ENCODE results near the gene SLC22A2. TPM values are rescaled to one million over a fixed set of nuclear protein-coding genes. Genes with fewer than 3 reads are reported as not detected.
A peak's percentile ranks its signal among the peaks of the same experiment; 100 is the strongest.

The SLC22A2 gene
- total RNA-seq, 1 experiment from 2014 or later, result not detected

DNA sequence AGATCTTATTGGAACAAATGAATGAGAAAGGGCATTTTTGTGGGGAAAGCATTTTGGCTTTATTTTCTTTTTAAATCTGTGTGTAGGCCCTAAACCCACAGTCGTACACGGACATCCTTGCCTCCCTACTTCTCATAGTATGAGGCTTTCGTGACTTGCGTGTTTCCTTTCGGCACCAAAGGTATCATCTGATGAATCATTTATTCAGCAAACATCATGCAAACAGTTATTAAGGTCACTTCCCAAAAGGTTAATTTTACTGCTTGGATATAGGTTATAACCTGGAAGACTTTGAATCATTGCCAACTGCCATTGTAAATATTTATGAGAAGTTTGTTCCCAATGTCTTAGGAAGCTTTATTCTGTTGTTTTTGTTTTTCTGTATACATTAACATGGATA is 15.1 kb upstream of the SLC22A2 start:
- no peak for DNase-seq (ENCODE audit: low spot score)

DNA sequence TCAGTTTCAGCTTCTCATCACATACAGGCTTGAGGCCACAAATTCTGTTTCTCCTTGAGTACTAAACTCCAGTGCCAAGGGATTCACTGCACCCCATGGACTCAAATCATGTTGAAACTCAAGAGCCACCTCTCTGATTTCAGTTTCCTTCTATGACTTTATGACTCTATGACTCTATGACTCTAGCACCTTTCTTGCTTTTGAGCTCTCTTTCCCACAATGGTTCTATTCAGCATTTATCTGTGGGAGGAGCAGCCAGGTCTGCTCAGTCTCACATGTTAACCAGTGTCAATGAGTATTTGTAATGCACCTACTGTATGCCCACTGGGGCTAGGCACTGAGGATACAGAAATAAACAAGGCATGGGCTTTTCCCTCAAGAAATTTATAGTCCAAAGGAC is 14.6 kb upstream of the SLC22A2 start:
- DNase-seq (ENCODE audit: low spot score), result no peak

DNA sequence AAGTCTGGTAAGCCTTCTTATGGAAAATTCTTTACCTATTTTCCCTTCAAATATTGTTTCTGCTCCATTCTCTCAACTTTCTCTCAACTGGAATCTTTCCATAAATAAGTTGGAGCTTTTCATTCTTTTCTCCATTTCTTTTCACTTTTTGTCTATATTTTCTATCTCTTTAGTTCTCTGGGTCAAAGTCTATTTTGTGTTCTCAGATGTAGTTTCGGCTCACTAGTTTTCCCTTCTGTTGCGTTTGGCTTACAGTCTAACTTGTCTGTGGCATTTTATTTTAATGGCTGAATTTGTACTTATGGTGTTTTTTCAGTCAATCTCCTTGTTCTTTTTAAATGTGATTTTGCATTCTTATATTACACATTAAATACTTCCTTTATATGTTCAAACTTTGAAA is 14.1 kb upstream of the SLC22A2 start:
- DNase-seq (ENCODE audit: low spot score), result no peak

DNA sequence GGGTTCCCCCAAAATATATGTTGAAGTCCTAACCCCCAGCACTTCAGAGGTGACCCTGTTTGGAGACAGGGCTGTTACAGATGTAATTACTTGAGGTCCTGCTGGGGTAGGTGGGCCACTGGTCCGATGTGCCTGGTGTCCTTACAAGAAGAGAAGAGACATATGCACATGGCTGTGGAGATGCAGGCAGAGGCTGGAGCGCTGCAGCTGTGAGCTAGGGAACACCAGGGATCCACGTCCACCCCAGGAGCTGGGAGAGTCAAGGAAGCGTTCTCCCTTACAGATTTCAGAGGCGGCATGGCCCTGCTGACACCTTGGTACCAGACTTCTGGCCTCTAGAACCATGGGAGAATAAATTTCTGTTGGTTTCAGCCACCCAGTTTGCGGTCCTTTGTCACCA is 11.7 kb upstream of the SLC22A2 start:
- DNase-seq (ENCODE audit: low spot score), result no peak

DNA sequence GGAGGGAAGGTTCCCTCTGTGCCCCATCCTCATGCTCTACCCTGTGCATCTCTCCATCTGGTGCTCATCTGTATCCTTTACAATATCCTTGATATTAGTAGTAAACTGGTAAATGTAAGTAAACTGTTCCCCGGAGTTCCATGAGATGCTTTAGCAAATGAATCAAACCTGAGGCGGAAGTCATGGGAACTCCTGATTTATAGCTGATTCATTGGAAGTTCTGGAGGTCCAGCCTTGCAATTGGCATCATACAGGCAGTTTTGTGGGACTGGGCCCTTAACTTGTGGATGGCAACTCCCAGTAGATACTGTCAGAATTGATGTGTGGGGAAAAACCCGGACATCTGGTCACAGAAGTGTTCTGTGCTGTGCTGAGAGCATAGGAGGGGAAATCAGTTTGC is 11.2 kb upstream of the SLC22A2 start:
- no peak for DNase-seq (ENCODE audit: low spot score)

DNA sequence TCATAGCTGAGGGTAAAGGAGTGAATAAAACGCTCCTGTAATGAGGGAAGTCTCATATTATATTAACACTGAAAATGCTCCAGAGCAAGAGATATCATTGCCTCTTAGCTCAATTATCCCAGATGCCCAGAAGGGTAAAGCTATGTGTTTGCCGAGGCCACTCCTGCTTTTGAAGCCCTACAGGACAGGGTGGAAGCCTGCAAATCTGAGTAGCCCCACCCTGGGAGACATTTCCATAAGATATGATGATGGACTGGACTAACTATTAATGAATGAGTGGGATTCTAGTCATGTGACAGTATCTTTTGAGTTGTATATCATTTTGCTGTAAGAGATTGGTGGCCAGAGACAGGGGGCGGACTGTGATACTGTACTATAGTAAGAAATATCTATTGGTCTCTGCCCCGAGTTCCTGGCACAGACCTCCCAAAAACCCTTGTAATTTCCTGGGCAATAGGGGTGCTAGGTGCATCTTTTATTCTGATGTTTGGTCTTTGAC is 10.5 kb upstream of the SLC22A2 start:
- no peak for DNase-seq (ENCODE audit: low spot score)

DNA sequence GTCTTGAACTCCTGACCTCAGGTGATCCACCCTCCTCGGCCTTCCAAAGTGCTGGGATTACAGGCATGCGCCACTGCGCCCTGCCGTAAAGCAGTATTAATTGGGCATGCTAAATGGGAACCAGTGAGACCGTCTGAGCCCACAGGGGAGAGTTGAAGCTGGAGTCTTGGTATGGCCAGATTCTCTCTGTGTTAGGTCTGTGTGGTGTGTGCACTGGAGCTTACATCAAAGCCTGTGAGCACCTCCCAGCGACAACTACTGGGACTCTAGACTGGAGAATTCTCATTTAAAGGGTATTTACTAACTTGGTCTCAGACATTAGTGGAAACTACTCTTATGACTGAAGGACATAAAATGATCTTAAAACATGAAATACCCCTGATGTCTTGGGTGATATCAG is 8.5 kb upstream of the SLC22A2 start:
- DNase-seq (ENCODE audit: low spot score), result no peak

DNA sequence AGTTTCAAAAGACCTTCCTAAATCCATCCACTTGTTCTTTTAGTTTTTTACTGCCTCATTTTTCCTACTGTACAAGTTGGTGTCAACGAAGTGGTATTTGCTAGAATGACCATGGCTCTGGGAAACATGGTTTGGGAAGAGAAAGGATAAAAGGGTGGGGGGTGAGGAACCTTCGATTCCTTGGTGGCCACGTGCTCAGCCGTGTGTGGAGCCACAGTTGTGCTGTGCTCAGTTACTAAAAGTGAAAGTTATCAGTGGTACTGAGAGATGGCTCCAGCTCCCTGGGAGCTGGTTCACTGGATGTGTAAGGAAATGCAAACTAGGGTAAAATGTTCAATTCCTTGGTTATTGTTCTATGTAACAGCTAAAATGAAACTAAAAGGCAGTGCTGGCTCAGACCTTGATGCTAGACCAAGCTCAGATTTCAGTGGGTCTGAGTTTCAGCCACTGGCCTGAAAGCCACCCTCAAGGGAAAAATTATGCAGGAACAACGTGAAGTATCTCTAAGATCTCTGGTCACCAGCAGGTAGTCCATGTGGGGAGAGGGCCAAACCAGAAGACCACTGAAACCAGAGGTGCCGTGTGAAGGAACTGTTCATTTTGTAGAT is 7.4 kb upstream of the SLC22A2 start:
- DNase-seq (ENCODE audit: low spot score), result no peak

DNA sequence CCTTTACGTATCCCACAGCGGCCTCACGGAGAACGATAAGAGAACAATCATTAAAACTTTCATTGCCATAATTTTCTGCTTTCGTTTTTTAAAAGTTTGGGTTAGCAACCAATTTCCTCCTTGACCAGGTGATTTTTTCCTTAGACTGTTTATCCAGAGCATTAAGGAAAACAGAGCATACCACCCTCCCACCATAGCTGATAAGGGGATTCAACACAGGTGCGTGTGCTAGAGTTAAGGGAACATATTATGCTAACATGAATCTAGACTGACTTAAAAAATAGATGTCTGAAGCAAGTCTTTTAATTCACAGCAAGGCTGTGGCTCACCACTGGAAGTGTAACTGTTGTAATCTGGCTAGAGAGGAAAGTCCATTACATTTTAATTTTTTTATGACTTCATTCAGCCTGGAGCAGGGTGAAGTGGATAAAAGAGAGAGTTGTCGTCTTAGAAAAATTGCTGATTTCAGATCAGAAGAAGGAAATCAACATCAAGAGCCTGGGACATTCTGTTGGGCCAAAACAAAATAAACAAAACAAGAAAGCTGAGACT is 5.5 kb upstream of the SLC22A2 start:
- no peak for DNase-seq (ENCODE audit: low spot score)

DNA sequence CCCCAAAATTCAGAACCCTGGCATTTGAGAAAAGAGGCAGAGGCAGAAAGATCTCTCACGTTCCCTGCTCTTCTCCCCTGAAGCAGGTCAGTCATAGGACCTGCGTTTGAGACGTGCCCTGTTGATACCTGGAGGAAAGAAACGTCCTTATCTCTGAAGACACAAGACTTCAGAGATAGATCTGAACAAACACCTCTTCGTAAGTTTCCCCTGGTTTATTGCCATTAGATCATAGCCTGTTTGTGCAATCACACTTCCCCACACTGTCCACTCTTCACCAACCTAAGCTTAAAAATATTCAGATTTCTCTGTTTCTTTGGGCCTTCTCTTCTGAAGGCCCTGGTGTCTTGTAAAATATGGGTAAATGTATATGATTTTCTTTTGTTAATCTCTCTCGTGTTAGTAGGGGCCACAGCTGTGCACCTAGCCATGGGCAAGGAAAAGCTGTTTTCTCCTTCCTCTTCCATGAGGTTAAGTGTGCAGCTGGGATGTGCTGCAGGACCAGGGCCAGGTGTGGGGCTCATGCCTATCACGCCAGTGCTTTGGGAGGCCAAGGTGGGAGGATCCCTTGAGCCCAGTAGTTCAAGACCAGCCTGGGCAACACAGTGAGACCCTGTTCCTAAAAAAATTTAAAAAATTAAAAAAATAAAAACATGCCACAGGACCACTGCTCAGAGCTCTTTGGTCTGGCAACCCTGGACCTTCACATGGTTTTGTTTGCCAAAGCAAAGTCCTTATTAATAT is 4.7 kb upstream of the SLC22A2 start:
- DNase-seq (ENCODE audit: low spot score), result no peak

DNA sequence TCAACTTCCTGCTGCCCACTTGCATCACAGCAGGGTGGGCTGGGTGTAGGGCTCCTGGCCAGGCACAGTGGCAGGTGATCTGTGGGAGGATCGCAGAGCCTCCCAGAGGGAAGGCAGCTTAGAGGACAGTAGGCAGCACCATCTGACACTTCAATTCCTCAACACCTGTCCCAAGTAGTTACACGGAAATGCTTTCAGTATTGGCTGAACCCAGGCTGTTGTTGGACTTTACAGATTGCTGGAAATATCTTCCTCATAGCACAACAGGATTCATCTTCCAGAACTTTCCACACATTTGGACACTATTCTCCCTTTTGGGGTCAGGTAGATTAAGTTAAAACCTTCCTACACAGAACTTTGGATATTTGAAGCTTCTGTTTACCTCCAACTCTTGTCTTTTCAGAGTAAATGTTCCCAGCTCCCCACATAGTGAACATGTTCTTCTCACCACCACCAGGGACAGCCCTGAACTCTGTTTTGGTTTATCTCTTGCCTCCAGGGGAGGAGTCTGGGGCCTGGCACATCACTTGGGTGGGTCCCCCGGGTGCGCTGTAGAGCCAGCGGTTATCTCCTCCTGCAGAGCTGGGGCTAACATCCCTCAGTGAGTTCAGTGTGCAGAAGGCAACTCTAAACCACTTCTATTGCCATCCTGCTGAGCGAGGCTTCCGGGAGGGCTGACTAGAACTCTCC is 3.5 kb upstream of the SLC22A2 start:
- DNase-seq (ENCODE audit: low spot score), result peak; percentile 31

DNA sequence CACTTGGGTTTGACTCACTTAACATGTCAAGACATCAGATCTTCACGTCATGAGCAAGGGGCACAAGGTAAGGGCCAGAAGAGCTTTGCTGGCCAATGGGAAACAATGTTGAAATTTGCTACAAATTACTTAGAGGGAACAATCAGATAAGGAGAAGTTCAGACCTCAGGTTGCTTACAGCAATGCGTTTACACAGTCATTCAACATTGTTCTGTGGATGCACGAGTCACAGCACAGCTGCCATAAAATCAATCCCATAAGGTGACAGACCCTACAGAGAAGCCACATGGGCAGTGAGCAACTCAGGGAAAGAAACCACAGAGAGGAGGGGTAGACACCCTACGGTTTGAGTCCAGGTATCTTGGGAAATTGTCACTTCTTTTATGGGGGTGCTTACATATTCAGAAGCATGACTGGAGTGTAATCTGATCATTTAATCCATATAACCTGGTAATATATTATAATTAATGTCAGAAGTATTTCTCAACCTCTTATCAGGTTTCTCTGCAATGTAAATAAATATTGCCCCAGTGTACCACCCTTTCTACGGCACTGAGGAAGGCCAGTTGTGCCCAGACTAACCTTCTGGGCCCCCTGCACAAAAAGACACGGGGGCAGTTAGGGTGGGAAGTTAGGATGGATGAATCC is 2.3 kb upstream of the SLC22A2 start:
- DNase-seq (ENCODE audit: low spot score), result no peak

DNA sequence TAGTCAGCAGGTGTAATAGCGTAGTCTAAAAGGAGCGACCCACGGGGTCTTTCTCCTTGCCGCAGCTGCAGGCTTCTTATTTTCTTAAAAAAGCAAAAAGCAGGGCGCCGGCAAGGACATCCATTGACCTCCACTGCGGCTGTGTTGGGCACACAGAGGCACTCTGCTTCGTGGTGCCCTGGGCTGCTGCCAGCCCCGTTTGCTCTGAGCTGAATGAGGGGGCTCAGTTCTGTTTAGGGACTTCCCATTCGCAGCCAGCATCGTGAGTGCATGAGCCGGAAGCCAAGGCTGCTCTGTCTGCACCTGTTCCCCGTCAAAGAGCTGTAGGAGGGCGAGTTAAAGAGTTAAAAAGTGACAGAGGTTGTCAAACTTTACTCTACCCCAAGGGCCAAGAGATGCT is 1.7 kb upstream of the SLC22A2 start:
- DNase-seq (ENCODE audit: low spot score), result no peak

DNA sequence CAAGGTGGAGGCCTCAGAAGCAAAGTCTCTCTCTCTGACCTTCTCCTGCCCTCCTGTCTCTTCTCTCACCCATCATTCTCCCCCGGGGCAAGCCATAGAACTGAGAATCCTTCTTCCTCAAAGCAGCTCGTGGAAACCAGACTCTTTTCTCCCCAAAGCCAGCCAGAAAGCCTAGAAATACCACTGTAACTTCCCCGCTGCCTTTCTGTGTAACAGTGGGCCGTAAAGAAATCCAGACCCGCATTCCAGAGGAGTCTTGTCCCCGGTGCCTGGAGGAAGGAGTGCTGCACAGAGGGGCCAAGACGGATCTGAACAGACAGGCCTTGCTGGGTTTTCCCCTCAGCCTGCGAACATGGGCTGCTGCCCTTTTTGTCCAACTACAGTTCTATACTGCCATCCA is 977 bp upstream of the SLC22A2 start:
- no peak for DNase-seq (ENCODE audit: low spot score)

DNA sequence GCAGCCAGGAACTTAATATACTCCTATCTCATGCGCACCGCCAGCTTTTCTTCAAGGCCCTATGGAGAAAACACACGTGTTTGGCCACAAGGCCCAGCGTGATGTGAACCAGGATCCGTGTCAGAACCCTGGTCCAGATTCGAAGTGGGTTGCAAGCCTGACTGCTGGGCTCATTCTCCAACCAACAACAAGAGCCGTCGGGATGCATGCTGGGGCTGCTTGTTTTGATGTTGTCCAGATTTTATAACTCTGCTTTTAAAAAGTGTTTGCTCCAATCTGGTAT is 463 bp upstream of the SLC22A2 start:
- no peak for DNase-seq (ENCODE audit: low spot score)

DNA sequence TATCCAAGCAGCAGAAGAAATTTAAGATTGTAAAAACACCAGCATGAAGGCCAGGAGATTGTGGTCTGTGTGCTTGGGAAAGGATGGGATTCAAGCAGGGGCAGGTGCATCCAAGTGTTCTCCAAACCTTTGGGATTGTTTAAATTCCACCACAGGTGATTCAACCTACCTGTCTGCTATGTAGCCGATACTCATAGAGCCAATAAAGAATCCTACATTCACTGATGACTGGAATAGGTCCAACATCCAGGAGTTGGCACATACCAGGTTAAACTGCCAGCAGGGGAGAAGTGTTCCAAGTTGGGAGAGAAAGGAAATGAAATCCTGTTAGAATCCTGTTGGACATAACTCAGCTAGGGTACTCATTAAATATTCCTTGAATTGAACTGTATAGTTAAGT is 2.2 kb downstream of the SLC22A2 start:
- DNase-seq (ENCODE audit: low spot score), result no peak

DNA sequence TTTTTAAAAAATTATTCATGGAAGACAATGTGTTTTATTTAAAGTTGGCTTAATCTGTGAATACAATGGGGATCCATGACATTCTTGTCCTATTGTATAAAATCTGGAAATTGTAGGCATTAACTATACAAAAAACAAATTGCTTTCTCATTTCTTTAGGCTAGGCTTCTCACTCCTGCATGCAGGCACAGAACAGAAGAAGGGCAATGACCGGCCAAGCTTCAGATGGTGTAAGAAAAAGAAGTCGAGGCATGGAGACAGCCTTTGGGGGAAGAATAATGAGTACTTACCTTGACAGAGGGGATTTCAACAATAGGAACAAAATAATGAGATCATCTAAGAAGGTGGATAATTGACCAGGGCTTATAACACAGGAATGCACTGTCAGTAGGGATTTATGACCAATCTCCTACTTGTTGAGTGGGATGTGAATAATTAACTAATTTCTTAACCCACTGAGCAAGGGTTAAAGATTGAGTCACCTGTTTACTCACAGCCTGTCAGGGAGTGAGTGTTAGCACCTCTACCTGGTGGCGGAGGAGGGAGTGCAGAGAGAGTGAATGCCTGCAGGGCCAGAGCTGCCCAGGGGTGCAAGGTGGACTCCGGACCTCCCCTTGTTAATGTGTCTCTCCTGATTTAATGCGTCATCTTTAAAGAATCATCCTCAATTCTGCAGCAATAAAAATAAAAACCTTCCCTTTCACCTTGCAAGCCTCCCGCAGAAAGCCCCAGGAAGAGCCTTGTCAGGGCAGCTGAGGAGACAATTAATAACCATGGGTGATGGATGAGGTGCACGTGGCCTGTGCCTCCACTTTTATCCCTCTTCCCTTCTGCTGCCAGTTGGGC is 3.9 kb downstream of the SLC22A2 start:
- DNase-seq (ENCODE audit: low spot score), result peak; percentile 86

DNA sequence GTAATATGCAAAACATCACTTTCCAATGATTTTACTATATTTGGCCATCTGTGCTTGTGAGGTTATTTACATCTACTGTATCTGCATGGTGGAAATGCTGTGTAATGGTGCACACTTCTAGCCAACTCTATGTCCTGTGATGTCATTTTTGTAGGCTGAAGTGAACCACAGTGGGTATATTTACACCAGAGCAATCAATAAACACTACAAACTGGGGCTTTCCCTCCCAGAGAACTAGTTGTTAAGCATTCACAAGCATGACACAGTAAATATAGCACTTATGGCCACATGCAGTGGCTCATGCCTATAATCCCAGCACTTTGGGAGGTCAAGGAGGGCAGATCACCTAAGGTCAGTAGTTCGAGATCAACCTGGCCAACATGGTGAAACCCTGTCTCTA is 4.9 kb downstream of the SLC22A2 start:
- DNase-seq (ENCODE audit: low spot score), result no peak

DNA sequence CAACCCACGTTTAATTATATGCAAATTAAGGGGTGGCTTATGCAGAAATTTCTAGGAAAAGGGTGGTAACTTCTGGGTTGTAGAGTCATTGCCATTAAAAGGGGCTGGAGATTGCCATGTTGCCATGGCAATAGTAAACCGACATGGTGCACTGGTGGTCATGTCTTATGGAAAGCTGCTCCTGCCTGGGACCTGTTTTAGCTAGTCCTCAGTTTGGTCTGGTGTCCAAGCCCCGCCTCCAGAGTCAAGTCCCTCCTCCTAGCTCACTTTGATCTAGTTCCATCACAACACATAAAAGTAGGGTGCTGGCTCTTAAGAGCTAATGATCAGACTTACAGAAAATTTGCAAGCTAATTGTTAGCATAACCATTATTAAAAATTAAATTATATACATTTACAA is 5.3 kb downstream of the SLC22A2 start:
- no peak for DNase-seq (ENCODE audit: low spot score)

DNA sequence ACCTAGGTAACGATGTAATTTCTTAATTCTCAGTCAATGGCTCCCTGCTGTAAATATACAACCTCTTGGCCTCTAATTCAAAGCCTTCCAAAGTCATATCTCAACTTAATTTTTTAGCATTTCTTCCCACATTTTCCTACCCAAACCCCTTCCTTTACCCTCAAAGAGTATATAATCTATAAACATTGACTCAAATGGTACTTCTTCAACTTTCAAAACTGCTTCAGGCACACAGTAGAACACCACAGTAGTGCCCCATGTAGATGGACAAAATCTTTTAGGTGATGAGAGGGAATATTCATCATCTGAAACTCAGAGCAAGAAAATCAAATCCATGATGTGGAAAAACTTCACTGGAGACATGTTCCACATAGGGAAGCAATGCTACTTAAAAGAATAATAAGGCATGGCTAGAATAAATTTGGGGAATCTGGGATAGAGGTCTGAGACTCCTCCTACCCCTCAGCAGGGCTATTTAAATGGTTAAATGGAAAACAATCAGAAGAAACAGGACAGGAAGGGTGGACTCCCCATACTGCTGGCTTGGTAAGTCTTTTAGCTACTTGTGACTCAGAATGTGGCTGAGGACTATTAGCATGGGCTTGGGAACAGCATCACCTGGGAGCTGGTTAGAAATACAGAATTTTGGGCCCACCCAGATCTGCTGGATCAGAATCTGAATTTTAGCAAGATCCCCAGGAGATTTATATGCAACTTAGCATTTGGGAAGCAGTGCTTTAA is 6.4 kb downstream of the SLC22A2 start:
- no peak for DNase-seq (ENCODE audit: low spot score)

DNA sequence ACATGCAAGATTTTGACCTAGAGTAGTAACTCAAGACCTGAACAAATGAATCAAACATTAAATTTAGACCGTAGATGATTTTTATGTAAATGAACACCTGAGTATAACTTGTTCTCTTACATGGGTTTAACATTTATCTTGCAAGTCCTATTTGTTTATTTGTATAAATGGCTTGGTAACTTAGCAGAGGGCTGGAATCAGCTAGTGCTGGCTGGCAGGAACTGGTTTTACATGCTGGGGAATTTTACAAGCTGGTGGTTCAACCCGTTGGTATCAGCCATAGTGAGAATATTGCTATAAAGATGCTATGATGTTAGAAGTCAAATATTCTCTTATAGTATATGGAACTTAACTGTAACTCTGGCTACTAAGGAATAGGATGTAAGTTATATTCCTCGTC is 8.9 kb downstream of the SLC22A2 start:
- peak; percentile 51 for DNase-seq (ENCODE audit: low spot score)
